Omental fat pad (tissue), 4 donors: ENCODE data around the gene MOAP1. TPM values are rescaled to one million over a fixed set of nuclear protein-coding genes. Genes with fewer than 3 reads are reported as not detected.
"Not testable (repeated sequence)": the region's sequence is repeated elsewhere in the genome, so short reads cannot be mapped to it uniquely, and the experiment has no call there.

Experiments used
- ATAC-seq: fragments of 150-250 bp; one replicate; pipeline ENCODE4 v1.9.1; 2016; ENCODE audit warnings: mild to moderate bottlenecking, moderate library complexity; ENCODE audit not compliant: low FRiP score
- DNase-seq: peaks from one replicate; pipeline ENCODE4 v3.0.0-alpha.2; 2019; ENCODE audit warnings: low spot score
- CTCF ChIP-seq, 3 donors: fragments of 450-650 bp; IDR thresholded peaks; one replicate each; pipeline ENCODE4 v1.5.1; 2016 to 2017; ENCODE audit warnings: antibody characterized with exemption in 3 of 3, mild to moderate bottlenecking in 3 of 3, moderate library complexity in 2 of 3
- total RNA-seq, 4 donors: library from RNA; depleted of rRNA; stranded (reverse); fragments of >200 nt; gene quantifications; one replicate each; pipeline ENCODE4 v1.1.0, GENCODE V29; 2016

MOAP1 gene
- total RNA-seq, 4 donors from 2014 or later = 18.0 to 29.6 (median 24.3) TPM

- TF ChIP-seq CTCF (IDR thresholded peaks at IDR 0.05) = no peak
- DNase-seq (no peak), ATAC-seq (no peak)
Measured at GRCh38 chr14:93150227-93151208, 34.2 kb downstream of the MOAP1 start.

- TF ChIP-seq CTCF (IDR thresholded peaks at IDR 0.05) = no peak
- DNase-seq (no peak), ATAC-seq (no peak)
Measured at GRCh38 chr14:93148979-93149378, 35.7 kb downstream of the MOAP1 start.

GRCh38 chr14:93146119-93146518 is 38.6 kb downstream of the MOAP1 start:
- no peak for TF ChIP-seq CTCF (IDR thresholded peaks at IDR 0.05)

GRCh38 chr14:93142854-93143652 is 41.6 kb downstream of the MOAP1 start:
- no peak for TF ChIP-seq CTCF (IDR thresholded peaks at IDR 0.05)
- DNase-seq = no peak

More at GRCh38 chr14:93146119-93146518, 38.6 kb downstream of the MOAP1 start:
- ATAC-seq = no peak
- DNase-seq = no peak

GRCh38 chr14:93137864-93138263 is 46.8 kb downstream of the MOAP1 start:
- TF ChIP-seq CTCF (IDR thresholded peaks at IDR 0.05) = no peak
- ATAC-seq (no peak), DNase-seq (no peak)

More at GRCh38 chr14:93142854-93143652, 41.6 kb downstream of the MOAP1 start:
- no peak for ATAC-seq

GRCh38 chr14:93136508-93136907 is 48.2 kb downstream of the MOAP1 start:
- DNase-seq, ATAC-seq: not testable (repeated sequence)

GRCh38 chr14:93136009-93136408 is 48.7 kb downstream of the MOAP1 start:
- ATAC-seq = no peak
- DNase-seq = no peak
- no peak for TF ChIP-seq CTCF (IDR thresholded peaks at IDR 0.05)
